ENCODE results near the gene MAPK8IP1.

MAPK8IP1 gene

DNA sequence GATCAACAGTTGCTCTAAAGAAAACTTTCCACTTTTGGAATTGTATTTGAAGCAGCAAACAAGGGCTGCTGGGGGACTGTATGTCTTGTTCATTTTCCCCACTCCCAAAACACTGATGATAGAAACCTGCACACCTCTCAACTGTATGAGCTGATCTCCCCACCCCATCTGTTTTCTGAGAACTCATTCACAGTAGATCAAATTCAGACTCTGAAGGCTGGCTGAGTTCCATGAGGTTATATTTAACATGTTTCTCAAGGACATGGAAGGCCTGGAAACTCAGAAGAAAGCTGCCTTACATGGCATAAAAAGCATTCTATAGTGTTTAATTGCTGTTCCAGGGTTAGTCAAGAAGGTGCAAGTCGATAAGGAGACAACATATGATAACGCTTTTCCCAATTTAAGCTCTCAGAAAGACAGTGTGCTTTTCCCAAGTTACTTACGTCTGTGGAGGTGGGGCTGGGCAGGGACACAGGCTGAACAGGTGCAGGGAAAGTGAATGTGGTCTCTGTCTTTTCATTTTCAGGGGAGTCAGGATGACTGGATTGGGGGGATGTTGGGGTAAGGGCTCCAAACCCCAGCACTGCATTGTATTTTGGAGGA, 60.0 kb downstream of the MAPK8IP1 start:
- no peak for DNase-seq (ENCODE audit: low read depth)

DNA sequence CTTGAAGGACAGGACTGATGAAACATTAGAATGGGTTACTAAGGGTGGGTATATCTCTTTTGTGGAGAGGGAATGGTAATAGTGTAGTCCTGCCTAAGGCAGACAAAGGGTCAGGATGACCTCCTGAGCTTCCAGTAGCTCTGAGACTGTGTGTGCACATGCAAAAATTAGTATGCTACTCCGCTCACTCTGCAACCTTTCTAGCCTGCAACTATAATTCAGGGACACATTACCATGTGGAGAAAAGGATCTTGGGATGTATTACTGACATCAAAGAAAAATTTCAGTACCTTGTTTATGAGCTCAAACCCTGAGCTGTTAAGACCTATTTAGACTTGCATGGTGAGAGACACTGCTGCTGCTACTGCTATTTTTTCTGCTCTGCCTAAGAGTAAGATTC, 62.4 kb downstream of the MAPK8IP1 start:
- DNase-seq (ENCODE audit: low read depth): no peak

DNA sequence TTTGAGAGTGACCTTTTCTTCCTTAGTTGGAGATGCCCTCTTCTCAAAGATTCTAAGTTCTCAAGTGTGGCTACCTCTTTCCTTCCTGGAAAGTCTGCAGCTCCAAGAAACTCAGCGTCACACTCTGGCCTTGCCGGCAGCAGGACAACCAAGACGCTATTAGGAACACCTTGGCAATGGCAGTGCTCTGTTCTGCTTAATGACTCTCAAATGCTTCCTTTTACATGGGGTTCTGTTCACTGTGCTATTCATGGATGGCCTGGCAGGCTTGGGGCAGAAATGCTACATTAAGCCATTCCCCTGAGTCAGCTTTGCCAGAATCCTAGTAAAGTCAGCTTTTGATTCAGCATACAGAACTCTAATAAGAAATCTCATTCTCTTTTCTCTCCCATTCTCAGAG, 62.9 kb downstream of the MAPK8IP1 start:
- DNase-seq (ENCODE audit: low read depth): no peak

DNA sequence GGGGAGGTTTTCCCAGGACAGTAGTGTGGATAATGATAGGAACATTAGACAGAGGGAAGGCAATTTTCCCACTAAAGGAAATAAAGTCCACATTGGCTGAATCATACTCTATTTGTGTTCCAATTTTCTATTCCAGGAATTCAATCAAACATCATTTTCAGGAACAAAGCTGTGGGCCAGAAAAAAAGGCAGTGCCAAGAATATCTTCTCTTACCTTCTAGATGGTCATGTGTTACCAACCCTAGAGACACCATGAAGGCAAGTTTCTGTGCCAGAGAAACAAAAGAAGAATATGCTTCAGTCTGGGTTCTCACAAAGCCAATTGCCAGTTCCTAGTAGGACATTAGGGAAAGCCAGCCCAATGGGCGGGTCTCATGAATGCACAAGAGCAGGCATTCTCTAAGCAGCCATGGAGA, 64.5 kb downstream of the MAPK8IP1 start:
- no peak for DNase-seq (ENCODE audit: low read depth)

Data from amniotic epithelial cell (primary cell).